Mesodermal cell (in vitro differentiated cells): Measurements from ENCODE around the gene SCN5A. TPM values are rescaled to one million over a fixed set of nuclear protein-coding genes. Genes with fewer than 3 reads are reported as not detected.

Source experiments
- H3K27ac ChIP-seq: 2 replicates; pipeline ENCODE4 v1.7.0; 2013; ENCODE audit warnings: mild to moderate bottlenecking, low read depth, low read length, moderate library complexity; ENCODE audit not compliant: severe bottlenecking
- H3K36me3 ChIP-seq: 2 replicates; pipeline ENCODE4 v1.7.1; 2013; ENCODE audit warnings: mild to moderate bottlenecking, low read length, moderate library complexity; ENCODE audit not compliant: control insufficient read depth, insufficient read depth
- H3K4me1 ChIP-seq: one replicate; pipeline ENCODE4 v1.7.1; 2013; ENCODE audit warnings: mild to moderate bottlenecking, low read length; ENCODE audit not compliant: insufficient read depth, control insufficient read depth, poor library complexity, severe bottlenecking
- H3K4me3 ChIP-seq: 2 replicates; pipeline ENCODE4 v1.7.0; 2013; ENCODE audit warnings: low read length, control low read depth, mild to moderate bottlenecking; ENCODE audit not compliant: insufficient read depth, poor library complexity, severe bottlenecking; ENCODE audit errors: extremely low read depth
- H3K9me3 ChIP-seq: 2 replicates; pipeline ENCODE4 v1.7.1; 2013; ENCODE audit warnings: mild to moderate bottlenecking, low read length, moderate library complexity; ENCODE audit not compliant: control insufficient read depth
- WGBS, 2 experiments: methylation state at CpG; one replicate each; pipeline ENCODE4 v1.1.5; 2013; ENCODE audit warnings: missing lambda C conversion rate in 2 of 2; ENCODE audit not compliant: insufficient coverage in 2 of 2; 5-methylcytosine and 5-hydroxymethylcytosine counted together
- polyA plus RNA-seq, 2 experiments: library from polyadenylated mRNA; stranded (reverse); fragments of 50-300 nt; gene quantifications; one replicate each; pipeline ENCODE4 v1.2.3, GENCODE V29; 2013

Gene SCN5A
- polyA plus RNA-seq (2013, experiment 1 of 2) = 2.9 TPM
- 1.1 TPM for polyA plus RNA-seq (2013, experiment 2 of 2)

GRCh38 chr3:38649500-38650247, at the start of gene SCN5A:
Gene SCN5A (minus strand): TSS chr3:38649687. CDS start chr3:38633307, 16,380 bp downstream.
- WGBS, 2 experiments = 4 to 5% methylated on average over 43 to 60 of the region's 76 CpGs
- H3K4me1 ChIP-seq = no peaks in the 10 kb centered on the region
- no peaks in the 10 kb centered on the region for H3K36me3 ChIP-seq
- no peaks in the 10 kb centered on the region for H3K9me3 ChIP-seq
- peak within 1 kb of the TSS; percentile 48 for H3K4me3 ChIP-seq
- H3K27ac ChIP-seq = no peak within 1 kb of the TSS

GRCh38 chr3:38698760-38699159, 49.3 kb upstream of the SCN5A start:
- WGBS, 2 experiments = 81 to 89% methylated on average over 5 of the region's 5 CpGs

GRCh38 chr3:38698061-38698460, 48.6 kb upstream of the SCN5A start:
- H3K9me3 ChIP-seq = no peaks in the 10 kb centered on the region
- no peaks in the 10 kb centered on the region for H3K36me3 ChIP-seq
- WGBS, 2 experiments = 93 to 98% methylated on average over 9 to 11 of the region's 12 CpGs
- H3K4me3 ChIP-seq = no peak overlapping the region
- H3K27ac ChIP-seq = no peak overlapping the region
- H3K4me1 ChIP-seq = no peaks in the 10 kb centered on the region

More at GRCh38 chr3:38698760-38699159, 49.3 kb upstream of the SCN5A start:
- Histone ChIP-seq H3K4me3 (no peak overlapping the region), H3K9me3 (no peaks in the 10 kb centered on the region), H3K27ac (no peak overlapping the region), H3K36me3 (no peaks in the 10 kb centered on the region), H3K4me1 (no peaks in the 10 kb centered on the region)

GRCh38 chr3:38696034-38696433, 46.5 kb upstream of the SCN5A start:
- Histone ChIP-seq H3K9me3 (no peaks in the 10 kb centered on the region), H3K36me3 (no peaks in the 10 kb centered on the region), H3K4me3 (no peak overlapping the region), H3K27ac (no peak overlapping the region), H3K4me1 (no peaks in the 10 kb centered on the region)
- no CpG with 5 or more reads among the region's 2 CpGs for WGBS, 2 experiments

- Histone ChIP-seq H3K27ac (no peak overlapping the region), H3K4me1 (no peaks in the 10 kb centered on the region), H3K9me3 (no peaks in the 10 kb centered on the region), H3K36me3 (no peaks in the 10 kb centered on the region), H3K4me3 (no peak overlapping the region)
- 93 to 100% methylated on average over 1 to 2 of the region's 2 CpGs for WGBS, 2 experiments
These were observed 40.7 kb upstream of the SCN5A start for GRCh38 chr3:38690185-38690584.

- H3K4me1 ChIP-seq = no peaks in the 10 kb centered on the region
- WGBS, 2 experiments = 88 to 100% methylated on average over 2 of the region's 3 CpGs
These were observed 40.3 kb upstream of the SCN5A start for GRCh38 chr3:38689774-38690173.

GRCh38 chr3:38689346-38689745, 39.9 kb upstream of the SCN5A start:
- 90 to 100% methylated on average over 2 to 4 of the region's 4 CpGs for WGBS, 2 experiments
- no peaks in the 10 kb centered on the region for H3K36me3 ChIP-seq
- H3K27ac ChIP-seq = no peak overlapping the region
- H3K9me3 ChIP-seq = no peaks in the 10 kb centered on the region
- H3K4me1 ChIP-seq = no peaks in the 10 kb centered on the region
- H3K4me3 ChIP-seq = no peak overlapping the region

More at GRCh38 chr3:38689774-38690173, 40.3 kb upstream of the SCN5A start:
- Histone ChIP-seq H3K4me3 (no peak overlapping the region), H3K27ac (no peak overlapping the region), H3K9me3 (no peaks in the 10 kb centered on the region), H3K36me3 (no peaks in the 10 kb centered on the region)

- Histone ChIP-seq H3K36me3 (no peaks in the 10 kb centered on the region), H3K9me3 (no peaks in the 10 kb centered on the region), H3K27ac (no peak overlapping the region), H3K4me1 (no peaks in the 10 kb centered on the region), H3K4me3 (no peak overlapping the region)
- WGBS, 2 experiments = 50 to 100% methylated on average over 1 to 2 of the region's 2 CpGs
These were observed 37.8 kb upstream of the SCN5A start for GRCh38 chr3:38687321-38687720.

GRCh38 chr3:38684546-38684945, 35.1 kb upstream of the SCN5A start:
- H3K4me3 ChIP-seq = no peak overlapping the region
- H3K4me1 ChIP-seq = no peaks in the 10 kb centered on the region
- no peaks in the 10 kb centered on the region for H3K9me3 ChIP-seq
- WGBS, 2 experiments = 80% methylated on average over 1 of the region's 5 CpGs; no CpG with 5 or more reads in 1 of the 2 experiments
- H3K36me3 ChIP-seq = no peaks in the 10 kb centered on the region
- no peak overlapping the region for H3K27ac ChIP-seq

GRCh38 chr3:38669668-38670067, 20.2 kb upstream of the SCN5A start:
- 27 to 39% methylated on average over 2 to 3 of the region's 4 CpGs for WGBS, 2 experiments
- Histone ChIP-seq H3K4me1 (peaks cover 4% of the 10 kb centered on the region), H3K36me3 (no peaks in the 10 kb centered on the region), H3K27ac (no peak overlapping the region), H3K9me3 (no peaks in the 10 kb centered on the region), H3K4me3 (no peak overlapping the region)

GRCh38 chr3:38662544-38662943, 13.1 kb upstream of the SCN5A start:
- no peak overlapping the region for H3K4me3 ChIP-seq
- H3K27ac ChIP-seq = no peak overlapping the region
- H3K4me1 ChIP-seq = peaks cover 11% of the 10 kb centered on the region
- no peaks in the 10 kb centered on the region for H3K36me3 ChIP-seq
- H3K9me3 ChIP-seq = peaks cover 5% of the 10 kb centered on the region
- WGBS, 2 experiments = 13 to 14% methylated on average over 3 of the region's 4 CpGs
